Liver (tissue), 9 donors: ENCODE measurements around the gene TMEM190. TPM values are rescaled to one million over a fixed set of nuclear protein-coding genes. Genes with fewer than 3 reads are reported as not detected.

Source experiments
- DNase-seq: peaks from one replicate; pipeline ENCODE4 v3.0.0-alpha.2; 2017; ENCODE audit warnings: low spot score
- H3K27ac ChIP-seq, 2 donors: one replicate each; pipeline ENCODE4 v1.7.0; 2013; ENCODE audit warnings: inconsistent platforms in 2 of 2, low read length in 2 of 2, control low read depth in 1 of 2, low read depth in 1 of 2, mild to moderate bottlenecking in 1 of 2
- H3K27me3 ChIP-seq, 4 donors: one replicate each; pipeline versions ENCODE4 v1.6.1 to v1.7.0; 2013; ENCODE audit warnings: low read length in 3 of 4, inconsistent platforms in 1 of 4, mild to moderate bottlenecking in 1 of 4, moderate library complexity in 1 of 4; ENCODE audit not compliant: control insufficient read depth in 4 of 4, insufficient read depth in 4 of 4
- H3K36me3 ChIP-seq, 4 donors: one replicate each; pipeline versions ENCODE4 v1.6.1 to v1.7.0; 2013; ENCODE audit warnings: low read length in 3 of 4, mild to moderate bottlenecking in 3 of 4, low read depth in 1 of 4, moderate library complexity in 1 of 4; ENCODE audit not compliant: control insufficient read depth in 4 of 4, insufficient read depth in 3 of 4
- H3K4me1 ChIP-seq, 4 donors: one replicate each; pipeline versions ENCODE4 v1.6.1 to v1.7.0; 2013; ENCODE audit warnings: low read length in 3 of 4, mild to moderate bottlenecking in 3 of 4, moderate library complexity in 1 of 4; ENCODE audit not compliant: control insufficient read depth in 4 of 4, insufficient read depth in 4 of 4
- H3K4me3 ChIP-seq, 3 donors: one replicate each; pipeline versions ENCODE4 v1.6.1 to v1.7.0; 2013; ENCODE audit warnings: low read length in 3 of 3, control low read depth in 1 of 3, low read depth in 1 of 3, mild to moderate bottlenecking in 1 of 3
- H3K9ac ChIP-seq, 2 donors: one replicate each; pipeline ENCODE4 v1.7.0; 2013; ENCODE audit warnings: low read length in 2 of 2, mild to moderate bottlenecking in 2 of 2, moderate library complexity in 2 of 2, control low read depth in 1 of 2, low read depth in 1 of 2
- H3K9me3 ChIP-seq, 4 donors: one replicate each; pipeline versions ENCODE4 v1.6.1 to v1.7.0; 2013; ENCODE audit warnings: low read length in 3 of 4; ENCODE audit not compliant: control insufficient read depth in 4 of 4
- EGR1 ChIP-seq, 2 donors: IDR thresholded peaks; 2 replicates each; pipeline ENCODE4 v1.6.1; 2016 to 2018; ENCODE audit warnings: antibody characterized with exemption in 2 of 2, low read depth in 2 of 2
- FOXA1 ChIP-seq: IDR thresholded peaks from 2 replicates; pipeline ENCODE4 v1.6.1; 2016; ENCODE audit warnings: antibody characterized with exemption
- HNF4A ChIP-seq, 2 donors: conservative IDR thresholded peaks; 2 replicates each; pipeline ENCODE4 v1.6.1; 2016; ENCODE audit warnings: antibody characterized with exemption in 2 of 2, mild to moderate bottlenecking in 2 of 2
- HNF4G ChIP-seq: IDR thresholded peaks from 2 replicates; pipeline ENCODE4 v1.6.1; 2016; ENCODE audit warnings: antibody characterized with exemption
- JUND ChIP-seq, 2 donors: IDR thresholded peaks; 2 replicates each; pipeline ENCODE4 v1.6.1; 2016; ENCODE audit warnings: antibody characterized with exemption in 2 of 2
- NR2F2 ChIP-seq: IDR thresholded peaks from 2 replicates; pipeline ENCODE4 v1.6.1; 2016; ENCODE audit warnings: antibody characterized with exemption
- RAD21 ChIP-seq, 2 donors: IDR thresholded peaks; 2 replicates each; pipeline ENCODE4 v1.6.1; 2016; ENCODE audit warnings: antibody characterized with exemption in 2 of 2, mild to moderate bottlenecking in 2 of 2
- RXRA ChIP-seq, 2 donors: IDR thresholded peaks; 2 replicates each; pipeline ENCODE4 v1.6.1; 2017 to 2018; ENCODE audit warnings: antibody characterized with exemption in 2 of 2, mild to moderate bottlenecking in 1 of 2
- TAF1 ChIP-seq: conservative IDR thresholded peaks from 2 replicates; pipeline ENCODE4 v1.6.1; 2016; ENCODE audit warnings: antibody characterized with exemption, mild to moderate bottlenecking
- WGBS: extraction: QIAGEN DNeasy Blood & Tissue Kit; methylation state at CpG from one replicate; pipeline ENCODE4 v1.1.7; 2013; 5-methylcytosine and 5-hydroxymethylcytosine counted together
- polyA plus RNA-seq, 2 donors: library from polyadenylated mRNA; stranded (reverse) in 1 of 2; unstranded in 1 of 2; fragments of 200-250 nt in 1 of 2; fragments of >200 nt in 1 of 2; fragmentation: Nextera tagmentation in 1 of 2; extraction: Ambion mirVana in 1 of 2; gene quantifications; one replicate each; pipeline versions ENCODE4 v1.2.1 to v1.2.3, GENCODE V29; 2013 to 2015
- total RNA-seq, 2 donors: library from RNA; depleted of rRNA; stranded (reverse); fragments of >200 nt; gene quantifications; one replicate each; pipeline ENCODE4 v1.2.3, GENCODE V29; 2014
- TF ChIP-seq, protein P1 (sequence below): IDR thresholded peaks from 2 replicates; pipeline ENCODE4 v1.6.1; 2016; ENCODE audit warnings: antibody characterized with exemption
- TF ChIP-seq, protein P2 (sequence below): IDR thresholded peaks from 2 replicates; pipeline ENCODE4 v1.6.1; 2016; ENCODE audit warnings: antibody characterized with exemption
- TF ChIP-seq, protein P3 (sequence below): fragments of 150-350 bp; IDR thresholded peaks from 2 replicates; pipeline ENCODE4 v1.5.1; 2017; ENCODE audit warnings: improper control_type of control experiment, low read depth, low read length; ENCODE audit not compliant: missing input control
- TF ChIP-seq, protein P4 (sequence below): IDR thresholded peaks from 2 replicates; pipeline ENCODE4 v1.6.1; 2016; ENCODE audit warnings: antibody characterized with exemption, mild to moderate bottlenecking
- donor health status: healthy.
- donor health status: healthy.
- donor health status: healthy.
- donor health status: healthy.
- donor health status: healthy.

TMEM190 gene
- total and polyA plus RNA-seq, 4 donors, result not detected

DNA sequence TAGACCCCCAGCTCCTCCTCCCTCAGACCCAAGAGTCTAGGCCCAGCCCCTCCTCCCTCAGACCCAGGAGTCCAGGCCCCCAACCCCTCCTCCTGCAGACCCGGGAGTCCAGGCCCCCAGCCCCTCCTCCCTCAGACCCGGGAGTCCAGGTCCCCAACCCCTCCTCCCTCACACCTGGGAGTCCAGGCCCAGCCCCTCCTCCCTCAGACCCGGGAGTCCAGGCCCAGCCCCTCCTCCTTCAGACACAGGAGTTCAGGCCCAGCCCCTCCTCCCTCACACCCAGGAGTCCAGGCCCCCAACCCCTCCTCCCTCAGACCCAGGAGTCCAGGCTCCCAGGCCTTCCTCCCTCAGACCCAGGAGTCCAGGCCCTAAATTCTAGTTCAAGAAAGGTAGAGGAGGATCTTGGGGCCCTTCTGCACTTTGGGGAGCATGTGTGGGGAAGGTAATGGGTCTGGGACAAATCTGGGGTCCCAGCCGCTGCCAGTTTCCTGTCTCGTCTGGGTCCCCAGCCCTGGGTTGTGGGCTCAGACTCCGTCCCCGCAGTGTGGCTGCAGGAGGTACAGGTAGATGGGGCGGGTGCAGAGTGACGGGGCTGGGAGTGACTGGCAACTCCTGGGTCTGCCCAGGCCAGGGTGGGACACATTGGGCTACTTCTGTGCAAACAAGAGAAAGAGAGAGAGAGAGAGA lies 3.2 kb upstream of the TMEM190 start:
- peaks cover 0 to 13% (median 9%) of the 10 kb centered on the region in 4 donors for H3K27me3 ChIP-seq

DNA sequence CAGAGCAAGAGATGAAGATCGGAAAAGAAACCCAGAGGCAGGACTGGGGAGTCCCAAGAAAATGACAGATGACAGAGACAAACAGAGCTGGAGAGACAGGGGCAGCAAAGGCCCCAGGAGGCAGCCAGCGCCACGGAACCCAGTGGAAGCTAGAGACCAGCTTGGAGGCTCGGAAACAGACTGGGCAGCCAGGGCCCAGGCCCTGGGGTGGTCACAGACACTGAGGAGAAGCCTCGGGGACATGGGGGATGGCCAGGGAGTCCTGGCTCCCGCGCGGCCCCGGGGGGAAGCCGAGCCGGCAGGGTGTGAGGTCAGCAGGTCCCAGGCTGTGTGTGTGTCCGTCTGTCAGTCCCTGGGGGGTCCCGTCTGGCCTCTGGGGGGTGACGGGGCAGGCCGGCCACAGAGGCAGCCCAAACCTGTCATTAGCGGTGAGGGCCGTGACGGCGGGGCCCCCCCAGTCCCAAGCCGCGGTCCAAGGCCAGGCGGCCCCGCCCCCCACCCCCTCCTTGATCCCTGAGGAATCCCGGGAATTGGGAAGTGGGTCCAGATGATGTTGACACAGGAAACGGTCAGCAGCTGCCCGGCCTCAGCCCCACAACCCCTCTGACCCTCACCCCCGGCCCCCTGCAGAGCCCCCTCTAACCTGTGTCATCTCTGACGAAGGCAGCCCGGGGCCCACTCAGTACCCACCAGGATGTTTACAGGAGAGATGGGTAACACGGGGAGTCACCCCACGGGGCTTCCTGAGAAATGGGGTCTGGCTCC lies 2.5 kb upstream of the TMEM190 start:
- Histone ChIP-seq H3K4me3 (no peak overlapping the region), H3K36me3 (no peaks in the 10 kb centered on the region), H3K27me3 (peaks cover 0 to 13% (median 8%) of the 10 kb centered on the region in 4 donors), H3K9me3 (no peaks in the 10 kb centered on the region), H3K4me1 (peaks cover 0 to 6% (median 2%) of the 10 kb centered on the region in 4 donors), H3K9ac (no peak overlapping the region), H3K27ac (no peak overlapping the region)
- no peak for DNase-seq
- 8% methylated on average over 31 of the region's 31 CpGs for WGBS
- TF ChIP-seq FOXA1, result no peak
- no peak for TF ChIP-seq HNF4G
- TF ChIP-seq, protein P1, sequence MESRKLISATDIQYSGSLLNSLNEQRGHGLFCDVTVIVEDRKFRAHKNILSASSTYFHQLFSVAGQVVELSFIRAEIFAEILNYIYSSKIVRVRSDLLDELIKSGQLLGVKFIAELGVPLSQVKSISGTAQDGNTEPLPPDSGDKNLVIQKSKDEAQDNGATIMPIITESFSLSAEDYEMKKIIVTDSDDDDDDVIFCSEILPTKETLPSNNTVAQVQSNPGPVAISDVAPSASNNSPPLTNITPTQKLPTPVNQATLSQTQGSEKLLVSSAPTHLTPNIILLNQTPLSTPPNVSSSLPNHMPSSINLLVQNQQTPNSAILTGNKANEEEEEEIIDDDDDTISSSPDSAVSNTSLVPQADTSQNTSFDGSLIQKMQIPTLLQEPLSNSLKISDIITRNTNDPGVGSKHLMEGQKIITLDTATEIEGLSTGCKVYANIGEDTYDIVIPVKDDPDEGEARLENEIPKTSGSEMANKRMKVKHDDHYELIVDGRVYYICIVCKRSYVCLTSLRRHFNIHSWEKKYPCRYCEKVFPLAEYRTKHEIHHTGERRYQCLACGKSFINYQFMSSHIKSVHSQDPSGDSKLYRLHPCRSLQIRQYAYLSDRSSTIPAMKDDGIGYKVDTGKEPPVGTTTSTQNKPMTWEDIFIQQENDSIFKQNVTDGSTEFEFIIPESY, result no peak
- TF ChIP-seq, protein P2, sequence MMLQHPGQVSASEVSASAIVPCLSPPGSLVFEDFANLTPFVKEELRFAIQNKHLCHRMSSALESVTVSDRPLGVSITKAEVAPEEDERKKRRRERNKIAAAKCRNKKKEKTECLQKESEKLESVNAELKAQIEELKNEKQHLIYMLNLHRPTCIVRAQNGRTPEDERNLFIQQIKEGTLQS, result no peak
- TF ChIP-seq HNF4A (conservative IDR thresholded peaks at IDR 0.05), result no peak
- TF ChIP-seq, protein P3, sequence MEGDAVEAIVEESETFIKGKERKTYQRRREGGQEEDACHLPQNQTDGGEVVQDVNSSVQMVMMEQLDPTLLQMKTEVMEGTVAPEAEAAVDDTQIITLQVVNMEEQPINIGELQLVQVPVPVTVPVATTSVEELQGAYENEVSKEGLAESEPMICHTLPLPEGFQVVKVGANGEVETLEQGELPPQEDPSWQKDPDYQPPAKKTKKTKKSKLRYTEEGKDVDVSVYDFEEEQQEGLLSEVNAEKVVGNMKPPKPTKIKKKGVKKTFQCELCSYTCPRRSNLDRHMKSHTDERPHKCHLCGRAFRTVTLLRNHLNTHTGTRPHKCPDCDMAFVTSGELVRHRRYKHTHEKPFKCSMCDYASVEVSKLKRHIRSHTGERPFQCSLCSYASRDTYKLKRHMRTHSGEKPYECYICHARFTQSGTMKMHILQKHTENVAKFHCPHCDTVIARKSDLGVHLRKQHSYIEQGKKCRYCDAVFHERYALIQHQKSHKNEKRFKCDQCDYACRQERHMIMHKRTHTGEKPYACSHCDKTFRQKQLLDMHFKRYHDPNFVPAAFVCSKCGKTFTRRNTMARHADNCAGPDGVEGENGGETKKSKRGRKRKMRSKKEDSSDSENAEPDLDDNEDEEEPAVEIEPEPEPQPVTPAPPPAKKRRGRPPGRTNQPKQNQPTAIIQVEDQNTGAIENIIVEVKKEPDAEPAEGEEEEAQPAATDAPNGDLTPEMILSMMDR, result no peak
- TF ChIP-seq JUND (IDR thresholded peaks at IDR 0.05), result no peak
- TF ChIP-seq NR2F2, result no peak
- TF ChIP-seq EGR1 (IDR thresholded peaks at IDR 0.05; ENCODE audit: low read depth in 2 of 2), result no peak
- no peak for TF ChIP-seq RAD21 (IDR thresholded peaks at IDR 0.05)
- TF ChIP-seq TAF1, result no peak

More for the DNA sequence above, 3.2 kb upstream of the TMEM190 start:
- Histone ChIP-seq H3K9ac (no peak overlapping the region), H3K4me3 (no peak overlapping the region), H3K9me3 (no peaks in the 10 kb centered on the region), H3K27ac (no peak overlapping the region), H3K4me1 (peaks cover 0 to 9% (median 2%) of the 10 kb centered on the region in 4 donors), H3K36me3 (no peaks in the 10 kb centered on the region)
- WGBS, result 48% methylated on average over 9 of the region's 9 CpGs
- TF ChIP-seq RXRA (IDR thresholded peaks at IDR 0.05), result no peak
- TF ChIP-seq NR2F2, result no peak
- TF ChIP-seq, protein P1, result no peak
- TF ChIP-seq TAF1, result no peak
- TF ChIP-seq, protein P4, sequence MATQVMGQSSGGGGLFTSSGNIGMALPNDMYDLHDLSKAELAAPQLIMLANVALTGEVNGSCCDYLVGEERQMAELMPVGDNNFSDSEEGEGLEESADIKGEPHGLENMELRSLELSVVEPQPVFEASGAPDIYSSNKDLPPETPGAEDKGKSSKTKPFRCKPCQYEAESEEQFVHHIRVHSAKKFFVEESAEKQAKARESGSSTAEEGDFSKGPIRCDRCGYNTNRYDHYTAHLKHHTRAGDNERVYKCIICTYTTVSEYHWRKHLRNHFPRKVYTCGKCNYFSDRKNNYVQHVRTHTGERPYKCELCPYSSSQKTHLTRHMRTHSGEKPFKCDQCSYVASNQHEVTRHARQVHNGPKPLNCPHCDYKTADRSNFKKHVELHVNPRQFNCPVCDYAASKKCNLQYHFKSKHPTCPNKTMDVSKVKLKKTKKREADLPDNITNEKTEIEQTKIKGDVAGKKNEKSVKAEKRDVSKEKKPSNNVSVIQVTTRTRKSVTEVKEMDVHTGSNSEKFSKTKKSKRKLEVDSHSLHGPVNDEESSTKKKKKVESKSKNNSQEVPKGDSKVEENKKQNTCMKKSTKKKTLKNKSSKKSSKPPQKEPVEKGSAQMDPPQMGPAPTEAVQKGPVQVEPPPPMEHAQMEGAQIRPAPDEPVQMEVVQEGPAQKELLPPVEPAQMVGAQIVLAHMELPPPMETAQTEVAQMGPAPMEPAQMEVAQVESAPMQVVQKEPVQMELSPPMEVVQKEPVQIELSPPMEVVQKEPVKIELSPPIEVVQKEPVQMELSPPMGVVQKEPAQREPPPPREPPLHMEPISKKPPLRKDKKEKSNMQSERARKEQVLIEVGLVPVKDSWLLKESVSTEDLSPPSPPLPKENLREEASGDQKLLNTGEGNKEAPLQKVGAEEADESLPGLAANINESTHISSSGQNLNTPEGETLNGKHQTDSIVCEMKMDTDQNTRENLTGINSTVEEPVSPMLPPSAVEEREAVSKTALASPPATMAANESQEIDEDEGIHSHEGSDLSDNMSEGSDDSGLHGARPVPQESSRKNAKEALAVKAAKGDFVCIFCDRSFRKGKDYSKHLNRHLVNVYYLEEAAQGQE, result no peak
- TF ChIP-seq JUND (IDR thresholded peaks at IDR 0.05), result no peak
- TF ChIP-seq FOXA1, result no peak
- DNase-seq, result no peak
